Activated CD4-positive, CD25-positive, alpha-beta regulatory T cell treated with anti-CD3 and anti-CD28 coated beads, Interleukin-2, amount 50 U/mL, for 24 hours (primary cell): Measurements from ENCODE around the gene SLC25A23.
"Not testable (repeated sequence)": the region's sequence is repeated elsewhere in the genome, so short reads cannot be mapped to it uniquely, and the experiment has no call there.

ENCODE experiments used
- ATAC-seq, 2 donors: fragments of 150-1000 bp; cut with Tn5 transposase; one replicate each; pipeline ENCODE4 v1.10.0; 2021; ENCODE audit warnings: mild to moderate bottlenecking in 1 of 2, moderate library complexity in 1 of 2

SLC25A23 gene

DNA sequence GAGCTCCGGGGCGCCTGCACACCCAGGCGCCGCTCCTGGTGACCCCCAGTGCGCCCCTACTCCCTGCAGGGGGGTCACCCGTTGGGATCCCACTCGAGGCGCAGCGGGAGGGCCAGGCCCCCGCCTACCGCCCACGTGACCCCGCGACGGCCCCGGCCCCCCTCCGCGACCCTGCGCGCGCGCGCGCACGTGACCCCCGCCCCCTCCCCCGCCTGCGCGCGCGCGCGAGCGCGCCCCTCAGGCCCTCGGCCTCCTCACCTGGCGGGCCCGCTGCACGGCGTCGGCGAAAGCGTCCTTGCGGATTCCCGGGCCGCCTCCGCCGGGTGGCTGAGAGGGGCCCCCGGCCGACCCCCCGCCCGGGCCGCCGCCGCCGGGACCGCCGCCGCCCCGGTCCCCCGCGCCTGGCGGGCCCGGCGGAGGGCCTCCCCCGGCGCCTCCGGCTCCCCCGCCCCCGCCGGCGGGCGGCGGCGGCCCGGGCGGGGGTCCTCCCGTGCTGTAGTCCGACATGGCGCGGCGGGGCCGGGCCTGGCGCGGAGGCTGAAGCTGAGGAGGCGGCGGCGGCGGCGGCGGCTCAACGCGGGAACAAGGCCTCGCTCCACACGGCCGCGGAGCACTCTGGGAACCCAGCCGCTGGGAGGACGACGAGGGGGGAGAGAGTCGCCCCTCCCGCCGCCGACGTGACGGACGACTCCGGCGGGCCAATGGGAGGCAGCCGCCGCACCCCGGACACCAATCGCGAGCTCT is 35.2 kb downstream of the SLC25A23 start, which contains the start of gene KHSRP:
Gene KHSRP (minus strand): TSS at position 617 of the 744 bp plus-strand sequence. CDS start 110 bp downstream, at position 507.
- no peak for ATAC-seq

DNA sequence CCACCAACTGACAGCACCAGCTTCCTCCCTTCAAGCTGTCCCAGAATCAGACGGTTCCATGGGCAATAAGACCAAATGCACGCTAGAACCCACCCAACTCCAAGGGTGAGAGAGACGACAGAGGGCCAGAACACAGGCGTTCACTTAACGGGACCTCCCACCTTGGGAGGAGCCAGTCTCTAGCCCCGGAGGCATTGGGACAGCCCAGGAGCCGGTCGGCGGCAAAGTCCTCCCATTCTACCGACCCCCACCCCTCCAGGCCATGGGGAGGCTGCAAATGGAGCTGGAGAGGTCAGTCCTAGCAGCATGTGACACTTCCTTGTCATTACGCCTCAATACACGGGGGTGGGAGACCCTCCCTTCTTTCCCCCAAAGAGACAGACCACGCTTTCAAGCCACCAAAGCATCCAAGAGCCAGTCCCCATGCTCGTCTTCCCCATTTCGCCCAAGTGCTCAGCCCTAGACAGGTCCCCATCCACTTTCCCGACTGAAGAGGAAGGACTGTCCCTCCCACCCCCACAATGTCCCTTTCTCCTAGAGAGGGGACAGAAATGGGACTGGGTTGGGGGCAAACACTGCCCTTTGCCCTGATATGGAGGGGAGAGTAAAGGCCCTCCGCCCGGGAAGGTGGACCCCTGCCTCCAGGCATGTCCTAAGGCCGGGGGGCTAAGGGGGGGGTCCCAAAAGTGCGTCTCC is 35.9 kb downstream of the SLC25A23 start:
- no peak for ATAC-seq

DNA sequence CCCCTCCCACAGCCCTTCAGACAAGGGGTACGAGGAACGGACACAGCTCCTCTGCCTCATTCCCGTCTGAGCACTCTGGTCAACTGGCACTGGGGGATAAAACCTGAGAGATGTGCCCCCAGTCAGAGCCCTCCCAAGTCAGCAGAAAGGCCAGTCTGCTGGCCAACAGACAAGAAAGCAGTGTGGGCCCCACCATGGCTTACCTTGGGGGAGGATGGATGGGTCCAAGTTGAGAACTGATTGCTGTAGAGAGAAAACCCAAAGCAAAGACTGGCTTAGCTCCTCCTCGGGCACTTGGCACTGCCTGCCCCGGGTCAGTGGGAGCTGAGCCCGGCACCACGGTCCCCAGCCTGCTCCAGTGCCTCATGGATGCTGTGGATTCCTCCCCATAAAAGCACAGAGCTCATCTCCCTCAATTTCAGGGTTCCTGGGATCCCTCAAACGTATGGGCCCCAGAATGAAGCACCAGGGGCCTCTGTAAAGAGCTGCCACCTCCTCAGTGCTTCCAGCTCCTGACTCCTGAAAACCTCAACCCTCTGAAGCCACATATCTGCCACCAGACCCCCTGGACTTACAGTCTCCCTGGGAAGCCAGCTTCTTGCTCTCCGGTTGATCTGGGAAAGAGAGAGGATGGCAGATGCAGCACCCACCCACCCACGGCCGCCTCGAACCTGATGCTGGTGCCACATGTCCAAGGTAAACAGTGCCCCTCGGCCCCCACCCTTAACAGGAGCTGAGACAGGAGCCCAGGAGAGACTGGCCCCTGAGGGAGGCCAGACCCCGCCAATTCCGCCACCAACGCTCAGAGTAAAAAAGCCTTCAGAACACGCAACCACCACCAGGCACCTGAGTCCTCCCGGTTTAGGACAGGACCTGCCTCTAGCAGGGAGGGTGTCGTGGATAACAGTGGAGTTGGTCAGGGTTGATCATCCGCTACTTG is 38.2 kb downstream of the SLC25A23 start:
- no peak for ATAC-seq

DNA sequence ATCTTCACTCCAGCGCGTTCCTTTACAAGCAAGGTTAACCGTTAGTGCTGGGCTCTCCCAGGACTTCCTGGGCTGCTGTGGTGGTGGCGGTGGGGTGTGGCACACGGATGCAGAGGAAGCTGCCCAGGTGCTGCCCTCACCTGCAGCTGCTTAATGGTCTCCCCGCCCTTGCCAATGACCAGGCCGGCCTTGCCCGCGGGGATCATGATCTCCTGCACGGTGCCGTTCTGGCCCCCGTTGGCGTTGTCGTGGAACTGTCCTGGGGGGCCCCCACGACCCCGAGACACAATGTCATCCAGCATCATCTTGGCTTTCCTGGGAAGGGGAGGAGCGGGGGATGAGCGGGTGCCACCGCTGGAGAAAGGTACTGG is 41.0 kb downstream of the SLC25A23 start:
- ATAC-seq = no peak

- no peak for ATAC-seq
These were observed 41.7 kb downstream of the SLC25A23 start for GRCh38 chr19:6417713-6418561.

DNA sequence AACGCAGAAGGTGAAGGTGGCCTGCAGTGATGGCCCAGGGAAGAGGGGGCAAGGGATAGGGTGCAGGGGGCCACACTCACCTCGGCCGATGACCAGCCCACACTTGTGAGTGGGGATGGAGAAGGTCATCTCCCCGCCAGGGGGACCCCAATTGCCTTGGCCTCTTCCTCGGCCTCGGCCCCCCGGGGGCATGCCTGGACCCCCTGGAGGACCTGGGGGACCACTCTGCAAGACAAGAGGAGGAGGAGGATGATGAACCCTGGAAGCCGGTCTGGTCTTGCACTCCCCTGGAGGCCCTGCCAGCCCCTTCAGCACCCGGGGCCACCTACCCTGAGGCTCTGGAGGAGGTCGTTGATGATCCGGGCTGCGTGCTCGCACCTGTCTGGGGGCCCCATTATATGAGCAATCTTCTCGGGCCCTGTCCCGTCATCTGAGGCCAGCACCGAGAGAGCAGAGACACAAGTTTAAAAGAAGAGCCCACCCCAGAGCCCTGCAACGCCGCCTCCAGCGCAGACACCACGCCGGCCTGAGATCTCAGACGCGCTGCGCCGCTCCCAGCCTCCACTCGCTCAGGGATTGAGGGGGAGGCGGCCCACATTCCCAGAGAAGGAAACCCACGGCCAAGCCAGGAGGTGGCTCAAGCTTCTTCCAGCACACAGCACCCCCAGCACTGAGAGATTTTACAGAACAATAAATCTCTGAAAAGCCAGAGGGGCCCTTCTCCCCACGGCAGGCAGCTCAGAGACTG is 42.8 kb downstream of the SLC25A23 start:
- no peak for ATAC-seq

DNA sequence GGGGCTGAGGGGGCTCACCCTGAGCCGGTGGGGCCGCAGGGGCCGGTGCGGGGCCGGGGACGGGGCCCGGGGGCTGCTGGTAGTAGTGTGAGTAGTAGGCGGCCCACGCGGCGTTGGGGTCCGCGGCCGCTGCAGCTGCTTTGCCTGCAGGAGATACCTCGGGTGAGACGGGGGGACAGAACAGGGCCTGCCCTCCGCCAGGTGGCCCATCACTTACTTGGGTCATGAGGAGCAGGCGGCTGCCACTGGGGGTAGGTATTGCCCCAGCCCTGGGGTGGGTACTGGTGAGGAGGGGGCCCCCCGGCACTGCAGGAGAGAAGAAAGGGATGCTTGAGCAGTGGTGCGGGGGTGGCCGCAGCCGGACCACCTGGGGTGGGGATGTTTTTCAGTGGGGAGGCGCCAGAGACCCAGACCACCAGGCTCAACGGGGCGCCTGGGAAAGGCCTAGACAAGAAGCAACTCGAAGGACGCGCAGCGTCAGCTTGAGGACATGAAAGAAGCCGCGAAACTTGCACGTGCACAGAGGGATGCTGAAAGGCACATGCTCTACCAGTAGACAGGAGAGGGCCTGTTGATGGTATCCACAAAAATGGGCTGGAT is 43.9 kb downstream of the SLC25A23 start:
- ATAC-seq = no peak

DNA sequence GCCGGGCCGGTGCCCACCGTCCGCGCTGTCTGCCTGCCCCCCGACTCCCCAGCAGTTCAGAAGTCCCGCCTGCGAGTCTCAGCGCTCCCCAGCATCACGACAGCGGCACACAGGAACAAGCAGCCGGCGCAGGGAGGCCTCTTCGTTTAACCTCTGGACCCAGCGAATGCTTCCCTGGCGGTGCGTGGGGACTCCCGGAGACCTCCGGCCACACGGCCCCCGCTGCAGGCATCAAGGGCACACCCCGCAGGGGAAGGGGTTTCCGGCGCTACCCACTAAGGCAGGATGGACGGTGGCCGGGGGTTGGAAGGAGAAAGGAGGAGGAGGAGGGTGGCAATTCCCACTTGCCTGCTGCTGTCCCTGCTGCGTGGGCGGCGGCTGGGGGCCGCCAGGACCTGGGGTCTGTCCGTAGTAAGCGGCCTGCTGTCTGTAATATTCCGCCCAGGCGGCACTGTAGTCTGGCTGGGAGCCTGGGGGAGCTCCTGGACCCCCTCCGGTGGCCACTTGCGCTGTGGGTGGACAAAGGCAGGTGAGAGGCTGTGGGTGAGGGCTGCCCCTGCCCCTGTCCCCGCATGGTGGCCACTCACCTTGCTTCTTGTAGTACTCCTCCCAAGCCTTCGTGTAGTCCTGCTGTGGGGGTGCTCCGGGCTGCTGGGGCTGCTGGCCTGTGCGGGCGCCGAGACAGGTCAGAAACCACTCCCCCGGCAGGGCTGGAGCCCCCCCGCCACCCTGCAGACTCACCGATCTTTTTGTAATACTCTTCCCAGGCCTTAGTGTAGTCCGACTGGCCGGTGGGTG is 44.6 kb downstream of the SLC25A23 start:
- no peak for ATAC-seq

GRCh38 chr19:6413721-6414643 is 45.6 kb downstream of the SLC25A23 start:
- no peak for ATAC-seq

- ATAC-seq = no peak
These were observed 46.3 kb downstream of the SLC25A23 start for GRCh38 chr19:6413291-6413690.

- peak; percentile 66 to 72 for ATAC-seq
These were observed 47.0 kb downstream of the SLC25A23 start for GRCh38 chr19:6412447-6413091.

GRCh38 chr19:6412061-6412446 is 47.5 kb downstream of the SLC25A23 start:
- no peak for ATAC-seq

GRCh38 chr19:6409346-6409745 is 50.2 kb downstream of the SLC25A23 start:
- no peak for ATAC-seq

- ATAC-seq = no peak
These were observed 53.2 kb downstream of the SLC25A23 start for GRCh38 chr19:6406401-6406800.

DNA sequence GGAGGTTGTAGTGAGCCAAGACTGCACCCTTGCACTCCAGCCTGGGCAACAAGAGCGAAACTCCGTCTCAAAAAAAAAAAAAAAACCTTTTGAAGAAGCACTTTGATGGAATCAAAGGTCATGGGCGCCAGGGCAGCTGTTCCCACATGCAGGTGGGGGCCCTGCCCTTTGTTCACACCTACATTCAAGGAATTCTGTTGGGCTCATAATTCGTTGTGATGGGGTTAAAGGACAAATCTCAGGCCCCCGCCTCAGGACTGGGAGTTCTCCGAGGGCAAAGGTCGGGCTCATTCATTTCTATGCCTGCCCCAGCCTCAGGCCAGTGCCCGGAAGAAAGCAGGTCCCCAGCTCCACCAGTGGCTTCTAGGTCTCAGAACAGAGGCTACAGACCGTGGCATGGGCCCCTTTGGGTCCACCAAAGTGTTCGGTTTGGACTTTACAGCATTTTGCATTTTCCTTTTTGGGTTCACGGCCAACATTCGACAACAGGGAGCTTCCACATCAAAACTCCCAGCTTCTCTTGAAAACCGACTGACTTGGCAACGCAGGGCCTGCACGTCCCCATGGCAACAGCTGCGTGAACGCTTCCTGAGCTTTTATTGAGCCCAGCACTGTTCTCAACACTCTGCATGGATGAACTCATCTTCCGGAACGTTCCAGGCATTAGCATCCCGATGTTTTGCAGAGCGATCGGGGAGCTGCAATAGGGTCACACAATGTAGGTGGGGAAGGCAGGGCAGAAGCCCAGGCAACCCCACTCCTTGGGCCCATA is 56.6 kb downstream of the SLC25A23 start:
- no peak for ATAC-seq

DNA sequence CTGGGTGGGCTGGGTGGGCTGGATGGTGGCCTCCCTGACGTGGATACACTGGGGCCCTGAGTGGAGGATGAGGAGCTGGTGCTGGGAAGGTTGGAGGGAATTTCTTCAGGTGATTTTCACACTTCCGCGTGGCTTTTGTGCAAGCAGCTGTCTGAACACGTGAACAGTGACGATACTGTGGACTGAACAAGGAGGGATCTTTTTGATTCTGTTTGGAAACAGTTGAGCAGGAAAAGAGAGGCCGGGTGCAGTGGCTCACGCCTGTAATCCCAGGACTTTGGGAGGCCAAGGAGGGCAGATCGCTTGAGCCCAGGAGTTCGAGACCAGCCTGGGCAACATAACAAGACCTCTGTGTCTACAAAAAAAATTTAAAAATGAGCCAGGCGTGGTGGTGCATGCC is 57.5 kb downstream of the SLC25A23 start:
- ATAC-seq = no peak

DNA sequence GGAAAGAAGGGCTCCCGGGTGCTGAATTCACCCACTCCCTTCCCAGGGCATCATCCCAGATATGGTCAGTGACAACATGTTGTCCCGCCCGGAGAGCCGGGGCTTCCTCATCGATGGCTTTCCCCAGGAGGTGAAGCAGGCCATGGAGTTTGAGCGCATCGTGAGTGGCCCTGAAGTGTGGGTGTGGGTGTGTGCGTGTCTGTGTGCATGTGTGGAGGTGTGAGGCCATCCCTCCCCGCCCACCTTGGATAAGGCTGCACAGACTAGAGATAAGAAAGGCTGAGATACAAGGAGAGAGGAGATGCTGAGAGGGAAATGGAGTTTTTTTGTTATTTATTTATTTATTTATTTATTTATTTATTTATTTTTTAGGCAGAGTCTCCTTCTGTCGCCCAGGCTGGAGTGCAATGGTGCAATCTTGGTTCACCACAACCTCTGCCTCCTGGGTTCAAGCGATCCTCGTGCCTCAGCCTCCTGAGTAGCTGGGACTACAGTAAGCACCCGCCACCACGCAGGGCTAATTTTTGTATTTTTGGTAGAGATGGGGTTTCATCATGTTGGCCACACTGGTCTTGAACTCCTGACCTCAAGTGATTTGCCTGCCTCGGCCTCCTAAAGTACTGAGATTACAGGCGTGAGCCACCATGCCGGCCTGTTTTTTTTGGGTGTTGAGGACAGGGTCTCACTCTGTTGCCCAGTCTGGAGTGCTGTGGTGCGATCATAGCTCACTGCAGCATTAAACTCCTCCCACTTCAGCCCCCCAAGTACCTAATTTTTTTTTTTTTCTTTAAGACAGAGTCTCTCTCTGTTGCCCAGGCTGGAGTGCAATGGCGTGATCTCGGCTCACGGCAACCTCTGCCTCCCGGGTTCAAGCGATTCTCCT is 59.3 kb downstream of the SLC25A23 start:
- not testable (repeated sequence) for ATAC-seq
